Ishikawa (cell line): ENCODE results near the gene APC2.

Experiments
- CEBPB ChIP-seq: IDR thresholded peaks from 2 replicates; pipeline ENCODE4 v1.6.1; 2012
- CREB1 ChIP-seq: IDR thresholded peaks from 2 replicates; pipeline ENCODE4 v1.6.1; 2012; ENCODE audit warnings: low read depth
- EP300 ChIP-seq: IDR thresholded peaks from 2 replicates; pipeline ENCODE4 v1.6.1; 2012; ENCODE audit warnings: borderline replicate concordance
- FOXM1 ChIP-seq: IDR thresholded peaks from 2 replicates; pipeline ENCODE4 v1.6.1; 2012; ENCODE audit warnings: low read depth, borderline replicate concordance
- RAD21 ChIP-seq: IDR thresholded peaks from 2 replicates; pipeline ENCODE4 v1.6.1; 2012; ENCODE audit warnings: low read depth
- TAF1 ChIP-seq: IDR thresholded peaks from 2 replicates; pipeline ENCODE4 v1.6.1; 2012; ENCODE audit warnings: low read depth, mild to moderate bottlenecking
- YY1 ChIP-seq: IDR thresholded peaks from 2 replicates; pipeline ENCODE4 v1.6.1; 2012; ENCODE audit warnings: low read depth
- ZBTB7A ChIP-seq: IDR thresholded peaks from 2 replicates; pipeline ENCODE4 v1.6.1; 2012; ENCODE audit warnings: low read depth
- TF ChIP-seq, protein P1 (sequence below): IDR thresholded peaks from 2 replicates; pipeline ENCODE4 v1.6.1; 2012; ENCODE audit warnings: low read depth, mild to moderate bottlenecking

DNA sequence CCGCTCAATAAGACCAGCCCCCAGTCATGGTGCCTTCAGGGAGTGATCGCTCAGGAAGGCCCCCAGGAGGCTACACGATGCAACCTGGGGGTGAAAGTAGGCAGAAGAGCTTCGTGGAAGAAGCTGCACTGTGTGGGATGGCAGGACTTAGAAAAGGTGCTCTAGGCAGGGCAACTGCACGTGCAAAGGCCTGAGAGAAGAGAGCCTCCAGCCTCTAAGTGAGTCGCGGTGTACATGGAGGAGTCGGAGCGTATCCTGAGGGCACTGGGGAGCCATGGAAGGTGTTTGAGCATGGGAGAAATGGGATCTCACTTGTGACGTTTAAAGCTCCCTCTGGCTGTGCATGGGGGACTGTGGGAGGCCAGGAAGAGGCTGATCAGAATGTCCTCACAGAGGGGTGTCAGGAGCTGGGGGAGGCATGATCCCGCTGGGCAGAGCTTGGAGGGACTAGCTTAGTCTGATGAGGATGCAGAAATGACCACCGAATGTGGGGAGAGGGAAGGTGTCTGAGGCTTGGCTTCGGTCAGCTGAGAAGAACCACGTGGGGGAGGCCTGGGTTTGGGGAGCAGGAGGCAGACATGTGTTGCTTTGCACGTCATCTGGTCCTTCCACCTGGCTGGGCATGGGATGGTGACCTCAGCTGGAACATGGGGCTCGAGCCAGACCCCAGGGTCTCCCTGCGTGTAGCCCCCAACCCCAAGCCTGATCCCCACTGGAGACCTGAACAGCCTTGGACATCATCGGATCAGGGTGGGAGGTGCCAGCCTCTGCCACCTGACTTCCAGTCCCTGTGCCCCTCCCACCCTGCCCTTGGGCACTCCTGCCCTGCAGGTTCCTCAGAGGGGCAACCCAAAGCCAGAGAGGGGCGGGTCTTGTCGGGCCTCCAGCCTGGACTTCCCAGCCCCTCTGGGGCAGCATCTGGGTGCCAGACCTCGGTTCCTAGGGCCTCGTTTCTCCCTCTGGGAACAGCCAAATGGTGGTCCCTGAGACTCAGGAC, 1.1 kb downstream of the APC2 start:
- no peak for TF ChIP-seq EP300
- no peak for TF ChIP-seq FOXM1
- no peak for TF ChIP-seq ZBTB7A
- TF ChIP-seq, protein P1, sequence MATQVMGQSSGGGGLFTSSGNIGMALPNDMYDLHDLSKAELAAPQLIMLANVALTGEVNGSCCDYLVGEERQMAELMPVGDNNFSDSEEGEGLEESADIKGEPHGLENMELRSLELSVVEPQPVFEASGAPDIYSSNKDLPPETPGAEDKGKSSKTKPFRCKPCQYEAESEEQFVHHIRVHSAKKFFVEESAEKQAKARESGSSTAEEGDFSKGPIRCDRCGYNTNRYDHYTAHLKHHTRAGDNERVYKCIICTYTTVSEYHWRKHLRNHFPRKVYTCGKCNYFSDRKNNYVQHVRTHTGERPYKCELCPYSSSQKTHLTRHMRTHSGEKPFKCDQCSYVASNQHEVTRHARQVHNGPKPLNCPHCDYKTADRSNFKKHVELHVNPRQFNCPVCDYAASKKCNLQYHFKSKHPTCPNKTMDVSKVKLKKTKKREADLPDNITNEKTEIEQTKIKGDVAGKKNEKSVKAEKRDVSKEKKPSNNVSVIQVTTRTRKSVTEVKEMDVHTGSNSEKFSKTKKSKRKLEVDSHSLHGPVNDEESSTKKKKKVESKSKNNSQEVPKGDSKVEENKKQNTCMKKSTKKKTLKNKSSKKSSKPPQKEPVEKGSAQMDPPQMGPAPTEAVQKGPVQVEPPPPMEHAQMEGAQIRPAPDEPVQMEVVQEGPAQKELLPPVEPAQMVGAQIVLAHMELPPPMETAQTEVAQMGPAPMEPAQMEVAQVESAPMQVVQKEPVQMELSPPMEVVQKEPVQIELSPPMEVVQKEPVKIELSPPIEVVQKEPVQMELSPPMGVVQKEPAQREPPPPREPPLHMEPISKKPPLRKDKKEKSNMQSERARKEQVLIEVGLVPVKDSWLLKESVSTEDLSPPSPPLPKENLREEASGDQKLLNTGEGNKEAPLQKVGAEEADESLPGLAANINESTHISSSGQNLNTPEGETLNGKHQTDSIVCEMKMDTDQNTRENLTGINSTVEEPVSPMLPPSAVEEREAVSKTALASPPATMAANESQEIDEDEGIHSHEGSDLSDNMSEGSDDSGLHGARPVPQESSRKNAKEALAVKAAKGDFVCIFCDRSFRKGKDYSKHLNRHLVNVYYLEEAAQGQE, result no peak
- no peak for TF ChIP-seq RAD21
- TF ChIP-seq TAF1, result no peak
- TF ChIP-seq YY1, result no peak
- TF ChIP-seq CREB1, result no peak
- TF ChIP-seq CEBPB, result no peak
